HTR-8/SVneo (cell line): ENCODE measurements around the gene CHST11.
"Not testable (repeated sequence)": the region's sequence is repeated elsewhere in the genome, so short reads cannot be mapped to it uniquely, and the experiment has no call there.

Experiments
- DNase-seq: peaks from one replicate; pipeline ENCODE4 v3.0.0; 2011; ENCODE audit warnings: low spot score, mixed read lengths; ENCODE audit not compliant: insufficient read length
- FAIRE-seq: peaks from 2 replicates; lab custom pipeline; 2011; peaks lifted over from hg19 to GRCh38; lab: Jason Lieb, UNC

The CHST11 gene

DNA sequence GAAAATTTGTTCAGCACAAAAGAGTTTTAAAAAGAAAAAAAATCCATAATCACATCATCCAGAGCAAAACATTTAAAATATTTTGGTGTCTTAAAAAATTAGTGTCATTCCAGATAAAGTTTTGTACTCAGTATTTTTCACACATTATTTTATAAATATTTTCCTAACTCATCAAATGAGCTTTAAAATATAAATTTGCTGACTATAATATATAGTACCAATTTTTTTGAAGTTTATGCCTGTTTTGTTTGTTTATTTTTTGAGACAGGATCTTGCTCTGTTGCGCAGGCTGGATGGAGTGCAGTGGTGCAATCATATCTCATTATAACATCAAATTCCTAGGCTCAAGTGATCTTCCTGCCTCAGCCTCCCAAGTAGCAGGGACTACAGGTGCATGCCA is 337.2 kb downstream of the CHST11 start:
- FAIRE-seq (no peak), DNase-seq (no peak)

DNA sequence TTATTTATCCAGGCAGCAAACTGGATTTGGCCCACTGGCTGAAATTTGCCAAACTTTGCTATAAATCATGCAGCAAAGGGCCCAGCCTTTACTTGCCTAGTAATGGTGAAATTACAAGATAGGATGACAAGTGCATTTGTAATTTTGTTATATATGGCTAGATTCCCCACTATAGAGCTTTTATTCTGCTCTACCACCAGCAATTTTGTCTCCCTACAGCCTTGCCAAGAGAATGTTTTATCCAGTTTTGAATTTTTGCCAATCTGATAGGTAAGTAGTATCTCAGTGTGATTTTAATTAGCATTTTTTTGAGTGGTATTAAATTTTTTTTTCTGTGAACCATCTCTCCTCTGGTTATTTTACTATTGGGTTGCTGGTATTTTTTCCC is 339.7 kb downstream of the CHST11 start:
- FAIRE-seq, result no peak
- no peak for DNase-seq

- no peak for FAIRE-seq
- no peak for DNase-seq
These were observed 342.7 kb downstream of the CHST11 start for GRCh38 chr12:104799458-104799857.

DNA sequence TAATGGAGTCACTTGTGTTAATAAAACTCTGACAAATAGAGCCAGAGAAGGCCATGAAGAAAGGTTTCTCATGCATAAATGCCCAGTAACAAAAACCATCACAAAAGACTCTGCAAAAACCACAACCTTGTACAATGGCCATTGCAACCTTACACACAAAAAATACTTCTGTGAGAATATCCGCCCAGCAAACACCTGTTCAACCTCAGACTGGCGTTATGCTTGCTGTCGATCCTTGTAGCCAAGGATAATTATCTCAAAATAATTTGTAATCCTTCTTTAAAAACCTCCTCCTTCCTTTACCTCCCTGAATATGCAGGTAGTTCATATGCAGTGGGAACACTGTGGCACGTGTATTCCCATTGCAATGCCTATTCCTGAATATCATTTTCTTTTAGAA is 344.3 kb downstream of the CHST11 start:
- DNase-seq (no peak), FAIRE-seq (no peak)

GRCh38 chr12:104801427-104801826 is 344.7 kb downstream of the CHST11 start:
- FAIRE-seq, result no peak

DNA sequence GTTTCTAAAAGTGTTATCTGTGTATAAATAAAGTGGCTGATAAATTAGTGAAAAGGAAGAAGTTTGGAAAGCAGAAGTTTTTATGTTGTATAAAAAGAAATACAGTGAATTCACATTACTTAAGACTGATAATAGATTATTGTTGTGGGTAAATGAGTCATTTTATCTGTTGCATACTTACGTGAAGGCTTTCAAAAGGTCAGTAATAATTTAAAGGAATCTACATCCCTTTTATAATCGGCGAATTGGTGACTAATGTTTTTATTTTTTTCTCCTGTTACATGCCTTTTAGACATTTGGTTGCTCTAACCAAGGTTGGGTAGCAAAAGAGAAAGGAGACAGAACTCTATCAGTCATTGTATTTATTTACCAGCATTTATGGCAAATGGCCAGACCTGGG is 345.5 kb downstream of the CHST11 start:
- FAIRE-seq (no peak), DNase-seq (no peak)

More at GRCh38 chr12:104801427-104801826, 344.7 kb downstream of the CHST11 start:
- DNase-seq, result no peak

DNA sequence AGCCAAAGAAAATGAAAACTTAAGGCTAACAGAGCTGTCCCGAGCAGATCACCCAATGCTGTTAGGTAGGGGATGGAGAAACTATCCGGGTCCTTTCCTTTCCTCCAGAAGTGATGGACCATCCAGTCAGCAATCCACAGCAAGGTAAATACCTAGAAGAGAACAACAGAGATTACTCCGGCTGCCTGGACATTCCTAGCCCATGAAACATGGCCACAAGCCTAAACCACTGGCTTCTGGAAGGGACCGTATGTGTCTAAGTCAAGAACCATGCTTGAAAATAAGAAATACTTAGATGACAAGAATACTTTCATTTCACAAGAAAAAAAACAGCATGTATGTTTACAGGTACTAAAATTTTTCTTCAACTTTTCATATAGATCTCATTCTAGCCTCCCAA is 348.4 kb downstream of the CHST11 start:
- DNase-seq (no peak), FAIRE-seq (no peak)

- not testable (repeated sequence) for DNase-seq, FAIRE-seq
These were observed 349.4 kb downstream of the CHST11 start for GRCh38 chr12:104806194-104806593.

DNA sequence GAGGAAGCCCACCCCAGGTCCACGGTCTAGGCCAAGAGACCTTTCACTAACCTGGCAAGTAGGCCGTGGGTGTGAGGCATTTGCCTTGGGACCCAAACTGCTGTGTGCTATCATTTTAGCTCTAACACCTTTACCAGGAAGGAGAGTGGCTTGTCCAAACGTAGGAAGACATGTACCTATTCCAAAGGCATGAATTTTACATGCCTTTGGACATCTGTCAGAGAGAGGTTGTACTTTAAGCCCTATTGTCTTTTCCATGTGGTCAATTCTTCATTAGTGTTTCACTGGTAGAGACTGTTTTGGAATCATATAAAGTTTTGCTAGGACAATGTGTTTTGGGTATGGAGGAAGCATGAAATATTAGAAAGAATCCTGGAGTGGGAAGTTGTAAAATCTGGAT is 352.5 kb downstream of the CHST11 start:
- no peak for FAIRE-seq
- DNase-seq, result no peak

DNA sequence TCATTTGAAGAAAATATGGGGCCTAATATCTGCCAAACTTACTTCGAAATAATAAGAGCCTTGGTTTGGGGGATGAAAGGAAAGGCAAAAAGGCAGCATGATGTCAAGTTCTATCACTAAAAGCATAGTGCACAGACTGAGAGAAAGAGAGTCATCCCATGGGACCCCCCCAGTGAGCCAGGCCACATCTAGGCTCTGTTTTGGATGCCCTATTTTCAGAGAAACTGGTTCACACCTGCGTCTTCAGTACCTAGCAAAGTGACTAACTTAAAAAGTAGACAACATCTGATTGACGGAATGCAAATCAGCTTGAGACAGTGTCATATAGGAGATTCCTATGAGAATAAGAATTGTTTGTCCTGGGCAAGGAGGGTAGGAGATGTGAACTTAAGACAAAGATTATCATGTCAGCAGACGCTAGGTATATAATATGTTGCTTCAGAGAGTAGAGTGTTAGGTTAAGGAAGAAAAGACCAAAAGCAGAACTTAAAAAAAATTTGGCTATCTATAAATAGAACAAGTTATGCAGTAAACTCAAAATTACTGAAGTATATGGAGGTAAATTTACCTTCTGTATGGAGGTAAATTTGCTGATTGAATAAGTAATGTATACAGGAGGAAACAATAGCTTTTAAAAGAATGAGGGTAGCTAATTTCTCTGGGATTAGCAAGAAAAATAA is 353.1 kb downstream of the CHST11 start:
- FAIRE-seq, result no peak

More for the DNA sequence above, 353.1 kb downstream of the CHST11 start:
- DNase-seq, result no peak
